Mucosa of descending colon (tissue), 3 donors: ENCODE data around the gene SAFB. TPM values are rescaled to one million over a fixed set of nuclear protein-coding genes. Genes with fewer than 3 reads are reported as not detected.

Source experiments
- ATAC-seq: fragments of 200-7000 bp; cut with Tn5 transposase; one replicate; pipeline ENCODE4 v1.9.1; 2020; ENCODE audit warnings: mild to moderate bottlenecking, moderate library complexity
- DNase-seq, 3 donors: peaks; one replicate each; pipeline ENCODE4 v3.0.0-alpha.2; 2020
- H3K36me3 ChIP-seq: fragments of 200-600 bp; one replicate; pipeline ENCODE4 v1.8.0; 2021; ENCODE audit warnings: low read depth, mild to moderate bottlenecking
- H3K4me1 ChIP-seq: fragments of 200-600 bp; one replicate; pipeline ENCODE4 v1.8.0; 2021; ENCODE audit warnings: low read depth, mild to moderate bottlenecking
- H3K4me3 ChIP-seq: fragments of 200-600 bp; one replicate; pipeline ENCODE4 v1.8.0; 2021; ENCODE audit warnings: mild to moderate bottlenecking
- H3K9me3 ChIP-seq: fragments of 200-600 bp; one replicate; pipeline ENCODE4 v1.8.0; 2021; ENCODE audit warnings: mild to moderate bottlenecking
- CTCF ChIP-seq: fragments of 200-600 bp; IDR thresholded peaks from one replicate; pipeline ENCODE4 v1.8.0; 2022; ENCODE audit warnings: antibody characterized with exemption, mild to moderate bottlenecking
- intact Hi-C, 2 donors: fragments of 100-400 bp; cut with DNase I in 1 of 2; cut with micrococcal nuclease in 1 of 2; formaldehyde crosslinking; loops; one replicate each; pipeline versions ENCODE4 v1.11.0 to v1.11.1; 2022; cut with DNase I, micrococcal nuclease
- total RNA-seq, 3 donors: library from RNA; stranded (reverse); fragmentation: NEBNext Ultra II Directional in 2 of 3; extraction: Animal tissue kit (Norgen Biotek cat#: 25700) in 2 of 3; gene quantifications; one replicate each; pipeline versions ENCODE4 v1.2.1 to v1.2.4, GENCODE V29; 2021 to 2023
- donor health status: DM: no; HTN: no; CAD: no; lungs with moderate emphysema.
- donor health status: DM: no; HTN: no; CAD: no.
- donor health status: DM: no; HTN: yes; CAD: no.

The SAFB gene
- total RNA-seq, 3 donors from 2014 or later, result 78.8 to 115 (median 83.3) TPM

GRCh38 chr19:5696196-5697021 is 73.5 kb downstream of the SAFB start:
- intact Hi-C loops, result no loop called here
- Histone ChIP-seq H3K4me3 (no peak overlapping the region), H3K36me3 (peaks cover 5% of the 10 kb centered on the region), H3K4me1 (peaks cover 10% of the 10 kb centered on the region), H3K9me3 (no peaks in the 10 kb centered on the region)
- DNase-seq, result no peak
- TF ChIP-seq CTCF, result no peak
- ATAC-seq, result no peak

- intact Hi-C loops, result no loop called here
- DNase-seq, result no peak
- TF ChIP-seq CTCF, result no peak
- no peak for ATAC-seq
- Histone ChIP-seq H3K4me3 (no peak overlapping the region), H3K9me3 (no peaks in the 10 kb centered on the region), H3K4me1 (peaks cover 2% of the 10 kb centered on the region), H3K36me3 (peaks cover 5% of the 10 kb centered on the region)
Observed at GRCh38 chr19:5697022-5697889, 74.4 kb downstream of the SAFB start.

GRCh38 chr19:5697890-5698634 is 75.2 kb downstream of the SAFB start:
- DNase-seq (no peak), ATAC-seq (no peak)
- Histone ChIP-seq H3K4me3 (no peak overlapping the region), H3K36me3 (peaks cover 5% of the 10 kb centered on the region), H3K4me1 (no peaks in the 10 kb centered on the region), H3K9me3 (no peaks in the 10 kb centered on the region)
- no peak for TF ChIP-seq CTCF
- intact Hi-C loops, result no loop called here

GRCh38 chr19:5698635-5699422 is 75.9 kb downstream of the SAFB start:
- H3K9me3 ChIP-seq, result no peaks in the 10 kb centered on the region
- ATAC-seq (no peak), DNase-seq (no peak)
- no peak for TF ChIP-seq CTCF
- no peaks in the 10 kb centered on the region for H3K36me3 ChIP-seq
- H3K4me3 ChIP-seq, result no peak overlapping the region
- intact Hi-C loops, result no loop called here
- H3K4me1 ChIP-seq, result no peaks in the 10 kb centered on the region
